Fibroblast of skin of scalp (primary cell): ENCODE measurements around the gene COG5. TPM values are rescaled to one million over a fixed set of nuclear protein-coding genes. Genes with fewer than 3 reads are reported as not detected.
A peak's percentile ranks its signal among the peaks of the same experiment; 100 is the strongest.

ENCODE experiments used
- DNase-seq: peaks from one replicate; pipeline ENCODE4 v3.0.0-alpha.2; 2013
- polyA plus RNA-seq, 2 experiments: library from polyadenylated mRNA; unstranded; fragments of 120-200 nt; gene quantifications; one replicate each; pipeline ENCODE4 v1.2.1, GENCODE V29; 2013; ENCODE audit not compliant: insufficient read length in 2 of 2

COG5 gene
- 34.2 TPM for polyA plus RNA-seq (2013, experiment 1 of 2; ENCODE audit: insufficient read length)
- 34.3 TPM for polyA plus RNA-seq (2013, experiment 2 of 2; ENCODE audit: insufficient read length)

GRCh38 chr7:107563775-107564552 lies at the start of gene COG5, which contains the start of gene DUS4L:
Gene COG5, minus strand, starts transcription at chr7:107563920. Its CDS starts 24 bp downstream, at chr7:107563896.
Gene DUS4L, plus strand, starts transcription at chr7:107563971. Its CDS starts 3,100 bp downstream, at chr7:107567071.
- DNase-seq: peak; percentile 78

DNA sequence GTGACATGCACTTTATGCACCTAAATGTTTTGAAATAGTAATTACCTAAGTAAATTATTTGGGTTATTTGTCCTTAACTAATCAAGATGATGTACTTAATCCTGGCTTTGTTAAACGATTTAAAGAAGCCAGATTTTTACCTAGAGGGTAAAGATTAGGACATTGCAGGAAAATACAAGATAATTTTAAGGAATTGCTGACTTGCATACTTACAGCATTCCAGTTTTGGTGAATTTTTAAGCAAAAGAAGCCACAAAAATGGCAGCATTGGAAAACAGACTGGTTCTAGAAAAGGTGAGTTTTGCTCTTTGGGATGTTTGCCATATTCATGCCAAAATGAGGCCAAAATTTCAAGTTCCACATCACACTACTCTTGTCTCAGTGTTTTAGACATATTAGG lies 49.7 kb upstream of the COG5 start:
- no peak for DNase-seq

DNA sequence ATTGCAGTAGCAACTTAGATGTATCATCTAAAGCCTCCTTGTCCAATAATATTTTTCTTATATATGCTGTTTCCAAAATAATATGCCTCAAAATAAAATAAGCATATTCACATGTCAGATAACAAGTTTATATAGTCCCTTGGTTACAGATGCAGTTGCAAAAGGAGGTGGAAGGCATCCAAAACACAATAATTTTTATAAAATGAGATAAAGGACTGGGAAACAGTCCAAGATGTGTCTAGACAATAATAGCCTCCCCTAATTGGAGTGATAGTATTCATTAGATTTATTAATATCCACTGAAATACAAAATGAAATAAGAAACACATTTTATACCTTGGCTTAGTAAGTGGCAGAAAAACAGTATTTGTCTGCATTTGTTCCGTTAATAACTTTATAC lies 46.6 kb upstream of the COG5 start:
- DNase-seq: no peak

DNA sequence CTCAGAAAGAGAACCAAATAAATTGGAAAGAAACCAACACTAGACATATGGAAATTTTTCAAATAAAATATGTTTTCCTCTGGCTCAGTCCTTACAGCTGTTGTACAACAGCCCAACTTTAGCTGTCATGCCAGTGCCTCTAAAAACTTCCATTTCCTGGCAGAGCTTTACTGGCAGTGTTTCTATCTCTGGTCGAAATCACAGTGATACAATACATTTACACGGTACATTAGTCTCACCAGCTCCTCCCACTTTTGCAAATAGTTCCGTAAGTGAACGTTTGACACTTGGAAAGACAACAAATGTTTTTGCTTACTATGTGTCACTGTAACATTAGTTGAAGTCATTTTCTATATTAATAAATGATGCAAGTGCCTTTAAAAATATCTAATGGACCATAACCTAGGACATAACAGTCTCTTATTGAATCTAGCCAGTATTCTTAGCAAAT lies 46.1 kb upstream of the COG5 start:
- DNase-seq: no peak

- DNase-seq: no peak
Measured at GRCh38 chr7:107606303-107606702, 42.6 kb upstream of the COG5 start.

DNA sequence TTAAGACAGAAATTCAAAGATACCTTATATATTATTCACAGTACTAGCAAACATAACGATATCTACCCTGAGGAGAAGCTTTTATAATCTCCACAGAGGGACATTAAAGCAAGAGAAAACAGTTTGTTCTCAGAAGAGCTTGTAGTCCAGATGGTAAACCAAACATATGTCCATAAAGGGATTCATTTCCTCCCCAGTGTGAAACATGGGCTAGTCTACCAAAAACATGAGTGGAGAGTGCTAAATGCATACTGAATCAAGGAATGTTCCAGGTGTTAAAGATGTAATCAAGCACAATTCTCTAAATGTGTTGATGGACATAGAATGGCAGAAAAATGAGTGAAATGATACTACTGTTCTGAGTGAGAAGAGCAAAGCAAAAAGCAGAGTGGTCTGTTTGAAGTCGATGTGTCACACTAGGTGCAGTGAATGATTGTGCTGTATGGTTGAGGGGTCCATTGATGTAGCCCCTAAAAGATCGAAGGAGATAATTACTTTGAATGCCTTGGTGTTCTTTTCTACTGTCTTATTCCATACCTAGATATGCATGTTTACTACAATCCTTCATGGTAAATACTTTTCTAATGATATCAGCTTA lies 41.6 kb upstream of the COG5 start:
- DNase-seq: no peak

- DNase-seq: no peak
Measured at GRCh38 chr7:107600816-107601215, 37.1 kb upstream of the COG5 start.

- no peak for DNase-seq
Measured at GRCh38 chr7:107599262-107599661, 35.5 kb upstream of the COG5 start.

DNA sequence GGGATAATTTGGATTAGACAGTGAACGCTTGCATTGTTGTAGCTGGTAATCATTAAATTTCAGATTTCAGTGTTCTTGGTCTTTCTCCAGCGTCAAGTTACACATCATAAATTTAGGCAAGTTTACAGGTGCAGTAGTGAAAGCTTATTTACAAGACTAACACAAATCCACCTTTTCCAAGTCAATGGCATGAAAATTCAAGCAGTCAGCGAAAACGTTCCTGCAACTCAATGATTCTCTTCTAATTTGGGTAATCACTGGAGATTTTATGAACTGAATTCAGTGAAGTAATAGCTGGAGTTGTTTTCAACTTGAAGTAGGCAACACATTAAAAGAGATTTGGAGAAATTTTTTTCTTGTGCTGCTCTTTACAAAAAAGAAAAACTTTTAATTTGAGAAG lies 34.2 kb upstream of the COG5 start:
- DNase-seq: no peak

DNA sequence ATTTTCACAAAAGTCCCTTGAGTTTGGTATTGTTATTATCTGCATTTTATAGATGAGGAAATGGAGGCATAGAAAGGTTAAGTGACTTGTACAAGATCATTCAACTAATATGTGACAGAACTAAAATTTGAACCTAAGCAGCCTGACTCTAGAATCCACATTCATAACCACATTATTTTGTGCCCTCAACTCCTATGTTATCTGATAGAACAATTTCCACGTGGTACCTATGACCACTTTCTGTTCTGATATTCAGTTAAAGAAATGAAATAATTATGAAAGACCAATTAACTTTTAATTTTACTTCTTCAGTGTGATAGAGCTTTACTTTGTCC lies 33.8 kb upstream of the COG5 start:
- no peak for DNase-seq

- no peak for DNase-seq
Measured at GRCh38 chr7:107596881-107597581, 33.3 kb upstream of the COG5 start.

- peak; percentile 84 for DNase-seq
Measured at GRCh38 chr7:107594961-107595737, 31.4 kb upstream of the COG5 start.

DNA sequence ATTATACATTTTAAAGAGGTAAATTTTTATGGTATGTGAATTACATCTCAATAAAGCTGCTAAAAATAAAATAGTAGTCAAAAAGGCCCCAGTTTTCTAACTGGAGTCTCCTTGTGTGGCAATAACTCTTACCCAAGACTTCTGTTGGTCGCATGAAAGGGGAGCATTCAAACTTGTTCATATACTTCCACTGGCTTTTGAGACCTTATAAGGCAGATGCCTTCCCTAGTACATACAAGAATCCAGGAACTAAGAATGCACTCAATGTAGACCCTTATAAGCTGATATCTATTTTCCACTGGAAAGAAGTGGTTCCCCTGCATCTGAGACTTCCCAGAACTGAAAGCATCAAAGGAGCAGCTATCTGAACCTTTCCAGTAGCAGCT lies 29.3 kb upstream of the COG5 start:
- no peak for DNase-seq

DNA sequence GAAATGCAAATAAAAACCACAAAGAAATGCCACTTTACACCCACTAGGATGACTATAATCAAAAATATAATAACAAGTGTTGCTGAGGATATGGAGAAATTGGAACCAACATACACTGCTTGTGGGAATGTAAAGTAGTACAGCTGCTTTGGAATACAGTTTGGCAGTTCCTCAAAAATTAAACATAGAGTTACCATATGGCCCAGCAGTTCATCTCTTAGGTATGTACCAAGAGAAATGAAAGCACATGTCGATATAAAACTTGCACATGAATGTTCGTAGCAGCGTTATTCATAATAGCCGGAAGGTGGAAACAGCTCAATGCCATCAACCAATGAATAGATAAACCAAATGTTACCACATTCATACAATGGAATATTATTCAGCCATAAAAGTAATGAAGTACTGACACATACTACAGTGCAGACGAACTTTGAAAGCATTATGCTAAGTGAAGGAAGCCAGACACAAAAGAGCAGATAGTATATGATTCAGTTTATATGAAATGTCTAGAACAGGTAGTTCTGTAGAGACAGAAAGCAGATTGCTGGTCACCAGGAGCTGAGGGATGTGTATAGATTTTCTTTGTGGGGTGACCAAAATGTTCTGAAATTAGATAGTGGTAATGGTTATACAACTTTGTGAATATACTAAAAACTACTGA lies 28.8 kb upstream of the COG5 start:
- peak; percentile 80 for DNase-seq

DNA sequence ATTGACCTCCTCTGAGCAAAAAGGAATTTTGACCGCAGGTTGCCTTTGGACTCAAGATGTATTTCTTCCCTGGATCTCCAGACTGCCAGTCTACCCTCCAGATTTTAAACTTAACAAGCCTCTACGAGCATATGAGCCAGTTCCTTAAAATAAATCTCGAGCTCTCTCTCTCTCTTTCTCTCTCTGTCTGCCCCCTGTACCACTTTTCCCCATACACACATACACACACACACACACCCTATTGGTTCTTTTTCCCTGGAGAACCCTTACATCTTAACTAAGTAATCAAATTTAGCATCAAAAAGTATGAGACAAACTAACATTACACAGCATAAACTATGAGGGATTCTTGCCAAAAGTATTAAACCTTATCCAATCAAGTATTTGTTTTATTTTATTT lies 27.7 kb upstream of the COG5 start:
- no peak for DNase-seq

DNA sequence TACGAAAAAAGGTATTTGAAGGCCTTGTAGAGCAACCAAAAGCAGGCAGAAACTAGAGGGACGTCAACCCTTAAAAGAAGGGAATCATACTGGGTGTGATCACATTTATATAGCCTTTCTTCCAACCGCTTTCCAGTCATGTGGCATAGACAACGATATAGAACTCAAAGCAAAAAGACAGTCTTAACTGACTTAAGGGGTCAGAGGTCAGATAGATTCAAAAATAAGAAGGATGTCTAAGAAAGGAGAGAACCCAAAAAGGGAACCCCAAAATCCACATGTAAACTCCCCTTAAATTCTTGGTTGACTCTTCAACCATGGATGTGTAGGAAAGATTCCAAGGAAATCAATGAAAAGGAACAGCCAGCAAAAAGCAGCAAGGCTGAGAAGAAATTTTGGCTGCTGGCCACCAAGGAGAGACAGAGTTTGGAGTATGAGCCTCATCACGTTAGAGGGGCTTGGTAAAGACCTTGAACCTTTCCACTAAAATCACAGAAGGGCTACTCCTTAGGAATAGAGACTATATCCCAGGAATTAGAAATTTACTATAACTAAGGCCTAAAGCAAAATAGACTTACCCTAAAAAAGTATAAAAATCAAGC lies 24.9 kb upstream of the COG5 start:
- DNase-seq: no peak

DNA sequence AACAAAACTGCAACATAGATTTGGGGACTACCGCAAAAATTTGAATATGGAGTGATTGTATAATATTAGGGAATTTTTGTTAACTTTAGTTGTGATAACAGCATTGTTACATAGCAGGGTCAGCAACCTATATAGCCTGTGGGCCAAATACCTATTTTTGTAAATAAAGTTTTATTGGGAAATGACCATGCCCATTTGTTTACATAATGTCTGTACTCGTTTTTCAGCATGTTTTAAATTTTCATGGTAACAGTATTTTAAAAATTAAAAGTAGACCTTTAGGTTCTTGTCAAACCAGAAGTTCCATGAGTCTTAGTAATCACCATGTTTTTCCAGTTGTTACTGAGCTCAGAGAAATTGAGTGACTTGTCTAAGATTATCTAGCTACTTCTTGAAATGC lies 21.0 kb upstream of the COG5 start:
- DNase-seq: no peak

DNA sequence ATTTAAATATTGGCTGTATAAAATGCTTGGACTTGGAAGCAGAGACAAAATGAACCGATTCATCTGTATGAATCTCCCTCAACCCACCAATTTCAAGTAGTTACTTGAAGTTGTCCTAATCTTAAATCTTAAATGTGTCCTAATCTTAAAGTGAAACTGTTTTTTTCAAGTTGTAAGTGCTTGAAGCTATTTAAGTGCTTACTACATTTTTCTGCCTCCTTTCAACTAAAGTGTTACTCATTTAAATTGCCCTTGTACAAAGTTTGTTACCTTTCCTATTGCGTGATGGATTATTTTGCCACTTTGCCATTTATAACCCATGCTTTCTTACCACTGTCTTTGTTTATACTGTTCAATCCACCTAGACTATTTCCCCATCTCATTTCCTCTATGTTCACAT lies 19.2 kb upstream of the COG5 start:
- no peak for DNase-seq

DNA sequence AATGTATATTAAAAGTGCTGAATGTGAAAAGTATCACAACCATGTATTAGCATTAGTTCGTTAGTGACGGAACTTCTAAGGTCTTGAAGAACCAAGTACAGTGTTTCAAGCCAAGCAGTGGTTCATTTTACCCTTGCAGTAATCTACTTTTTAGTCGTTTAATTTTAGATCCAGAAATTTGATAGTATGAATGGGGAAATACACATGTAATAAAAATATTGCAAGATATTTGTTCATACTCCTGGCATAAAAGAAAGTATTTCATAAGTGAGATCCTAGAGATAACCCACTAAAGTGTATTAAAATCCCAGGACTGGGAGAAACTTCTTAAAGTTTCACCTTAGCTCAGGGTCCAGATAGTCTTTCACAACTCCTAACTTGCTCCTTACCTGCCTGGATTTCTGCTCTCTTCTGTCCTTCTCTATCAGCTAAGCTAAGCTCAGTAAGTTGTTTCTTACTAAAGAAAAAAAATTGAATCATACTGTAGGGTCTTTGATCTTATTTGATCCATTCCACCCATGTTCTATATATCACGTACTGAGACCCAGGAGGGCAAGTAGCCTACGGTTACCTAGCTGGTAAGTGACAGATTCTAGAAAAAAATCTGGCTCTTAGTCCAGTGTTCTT lies 17.8 kb upstream of the COG5 start:
- no peak for DNase-seq

GRCh38 chr7:107580716-107581383 lies 17.1 kb upstream of the COG5 start:
- DNase-seq: no peak
